Kidney (tissue), 14 donors: ENCODE data around the gene TBCD. TPM values are rescaled to one million over a fixed set of nuclear protein-coding genes. Genes with fewer than 3 reads are reported as not detected.

Experiments used
- DNase-seq, 5 donors: peaks; one replicate each; pipeline ENCODE4 v3.0.0-alpha.2; 2013 to 2020
- FAIRE-seq: peaks from 2 replicates; lab custom pipeline; 2012; peaks lifted over from hg19 to GRCh38; lab: Jason Lieb, UNC
- H3K27ac ChIP-seq, 2 donors: one replicate each; pipeline ENCODE4 v1.7.0; 2013; ENCODE audit warnings: low read depth in 2 of 2, low read length in 2 of 2, inconsistent platforms in 1 of 2
- H3K27me3 ChIP-seq: one replicate; pipeline ENCODE4 v1.7.1; 2013; ENCODE audit warnings: low read length, inconsistent platforms; ENCODE audit not compliant: control insufficient read depth, insufficient read depth
- H3K36me3 ChIP-seq, 3 donors: one replicate each; pipeline versions ENCODE4 v1.7.0 to v1.7.1; 2013; ENCODE audit warnings: low read length in 3 of 3, control low read depth in 1 of 3, inconsistent platforms in 1 of 3; ENCODE audit not compliant: insufficient read depth in 3 of 3, control insufficient read depth in 2 of 3
- H3K4me1 ChIP-seq, 3 donors: one replicate each; pipeline versions ENCODE4 v1.7.0 to v1.7.1; 2013; ENCODE audit warnings: low read length in 3 of 3, inconsistent platforms in 1 of 3, low read depth in 1 of 3; ENCODE audit not compliant: control insufficient read depth in 2 of 3, insufficient read depth in 2 of 3
- H3K4me3 ChIP-seq, 3 donors: one replicate each; pipeline versions ENCODE4 v1.7.0 to v1.8.1; 2013; ENCODE audit warnings: low read length in 3 of 3, control low read depth in 1 of 3, inconsistent platforms in 1 of 3
- H3K9ac ChIP-seq, 3 donors: one replicate each; pipeline versions ENCODE4 v1.7.0 to v1.7.1; 2013; ENCODE audit warnings: low read length in 3 of 3, control low read depth in 1 of 3, inconsistent platforms in 1 of 3
- H3K9me3 ChIP-seq, 3 donors: one replicate each; pipeline versions ENCODE4 v1.7.0 to v1.7.1; 2013; ENCODE audit warnings: low read length in 3 of 3, control low read depth in 1 of 3, inconsistent platforms in 1 of 3; ENCODE audit not compliant: control insufficient read depth in 2 of 3, insufficient read depth in 1 of 3
- intact Hi-C: fragments of 100-400 bp; cut with DNase I; formaldehyde crosslinking; loops from one replicate; pipeline ENCODE4 v1.11.1; 2022
- polyA plus RNA-seq: library from polyadenylated mRNA; stranded (reverse); fragments of 350-450 nt; fragmentation: Illumina TruSeq; extraction: RNeasy Lipid Tissue Mini Kit (QIAGEN cat#74804); gene quantifications from one replicate; pipeline ENCODE4 v1.2.3, GENCODE V29; 2014; ENCODE audit warnings: low read depth, low replicate concordance; ENCODE audit not compliant: insufficient read depth
- total RNA-seq: library from RNA; stranded (reverse); fragmentation: NEBNext Ultra II Directional; extraction: Animal tissue kit (Norgen Biotek cat#: 25700); gene quantifications from one replicate; pipeline ENCODE4 v1.2.1, GENCODE V29; 2021
- TF ChIP-seq, protein P1 (sequence below): IDR thresholded peaks from 3 replicates; pipeline ENCODE4 v1.5.1; 2012; ENCODE audit warnings: mild to moderate bottlenecking, moderate library complexity, borderline replicate concordance; ENCODE audit not compliant: insufficient read depth; ENCODE audit errors: extremely low read depth
- donor health status: control.
- donor health status: control.
- donor health status: control.
- donor health status: control.
- donor health status: control.
- donor health status: DM: yes; HTN: yes; CAD: no.
- donor health status: Normal renal cell carcinoma (clear cell type).

Gene TBCD
- total and polyA plus RNA-seq, 2 donors from 2014 or later, result 72.8 to 78.7 TPM

DNA sequence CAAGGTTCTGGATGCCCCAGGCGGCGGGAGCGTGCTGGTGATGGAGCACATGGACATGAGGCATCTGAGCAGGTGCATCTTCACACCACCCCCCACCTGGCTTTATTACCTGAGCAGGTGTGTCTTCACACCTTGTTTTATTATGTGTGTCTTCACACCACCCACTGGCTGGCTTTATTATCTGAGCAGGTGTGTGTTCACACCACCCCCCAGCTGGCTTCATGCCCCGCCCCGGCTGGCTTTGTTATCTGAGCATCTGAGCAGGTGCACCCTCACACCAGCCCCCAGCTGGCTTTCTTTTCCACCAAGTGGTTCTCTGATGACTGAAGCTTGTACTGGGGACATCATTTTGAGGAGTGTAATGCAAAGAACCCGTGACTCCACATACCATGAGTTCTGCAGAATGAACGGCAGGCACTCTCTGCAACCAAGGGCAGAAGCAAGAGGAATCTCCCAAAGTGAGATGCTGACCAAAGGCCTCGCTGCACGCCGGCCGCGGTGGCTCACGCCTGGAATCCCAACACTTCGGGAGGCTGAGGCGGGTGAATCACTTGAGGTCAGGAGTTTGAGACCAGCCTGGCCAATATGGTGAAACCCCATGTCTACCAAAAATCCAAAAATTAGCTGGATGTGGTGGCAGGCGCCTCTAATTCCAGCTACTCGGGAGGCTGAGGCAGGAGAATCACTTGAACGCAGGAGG is 32.7 kb upstream of the TBCD start:
- DNase-seq, result no peak
- no peaks in the 10 kb centered on the region for H3K27me3 ChIP-seq
- intact Hi-C loops, result no loop called here
- peaks cover 0 to 17% (median 10%) of the 10 kb centered on the region in 3 donors for H3K4me1 ChIP-seq
- TF ChIP-seq, protein P1, sequence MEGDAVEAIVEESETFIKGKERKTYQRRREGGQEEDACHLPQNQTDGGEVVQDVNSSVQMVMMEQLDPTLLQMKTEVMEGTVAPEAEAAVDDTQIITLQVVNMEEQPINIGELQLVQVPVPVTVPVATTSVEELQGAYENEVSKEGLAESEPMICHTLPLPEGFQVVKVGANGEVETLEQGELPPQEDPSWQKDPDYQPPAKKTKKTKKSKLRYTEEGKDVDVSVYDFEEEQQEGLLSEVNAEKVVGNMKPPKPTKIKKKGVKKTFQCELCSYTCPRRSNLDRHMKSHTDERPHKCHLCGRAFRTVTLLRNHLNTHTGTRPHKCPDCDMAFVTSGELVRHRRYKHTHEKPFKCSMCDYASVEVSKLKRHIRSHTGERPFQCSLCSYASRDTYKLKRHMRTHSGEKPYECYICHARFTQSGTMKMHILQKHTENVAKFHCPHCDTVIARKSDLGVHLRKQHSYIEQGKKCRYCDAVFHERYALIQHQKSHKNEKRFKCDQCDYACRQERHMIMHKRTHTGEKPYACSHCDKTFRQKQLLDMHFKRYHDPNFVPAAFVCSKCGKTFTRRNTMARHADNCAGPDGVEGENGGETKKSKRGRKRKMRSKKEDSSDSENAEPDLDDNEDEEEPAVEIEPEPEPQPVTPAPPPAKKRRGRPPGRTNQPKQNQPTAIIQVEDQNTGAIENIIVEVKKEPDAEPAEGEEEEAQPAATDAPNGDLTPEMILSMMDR, result no peak
- no peaks in the 10 kb centered on the region for H3K9me3 ChIP-seq
- no peak overlapping the region for H3K27ac ChIP-seq
- no peak overlapping the region for H3K9ac ChIP-seq
- peaks cover 4 to 9% (median 8%) of the 10 kb centered on the region in 3 donors for H3K36me3 ChIP-seq
- H3K4me3 ChIP-seq, result no peak overlapping the region
- no peak for FAIRE-seq

DNA sequence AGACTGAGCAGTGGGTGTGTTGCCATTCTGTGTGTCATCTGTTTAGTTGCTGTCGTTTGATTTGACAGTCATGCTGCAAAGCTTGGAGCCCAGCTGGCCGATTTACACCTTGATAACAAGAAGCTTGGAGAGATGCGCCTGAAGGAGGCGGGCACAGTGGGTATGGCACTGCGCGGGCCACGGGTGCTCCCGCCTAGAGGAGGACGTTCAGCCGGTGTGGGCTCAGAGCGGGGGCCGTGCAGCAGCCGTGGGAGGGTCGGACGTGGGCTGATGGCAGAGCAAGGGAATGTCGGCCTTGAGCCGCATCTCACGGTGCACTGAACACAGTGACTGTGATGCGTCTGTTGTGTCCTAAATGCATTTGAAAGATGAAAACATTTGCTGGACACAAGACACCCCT is 31.7 kb upstream of the TBCD start:
- FAIRE-seq, result no peak

DNA sequence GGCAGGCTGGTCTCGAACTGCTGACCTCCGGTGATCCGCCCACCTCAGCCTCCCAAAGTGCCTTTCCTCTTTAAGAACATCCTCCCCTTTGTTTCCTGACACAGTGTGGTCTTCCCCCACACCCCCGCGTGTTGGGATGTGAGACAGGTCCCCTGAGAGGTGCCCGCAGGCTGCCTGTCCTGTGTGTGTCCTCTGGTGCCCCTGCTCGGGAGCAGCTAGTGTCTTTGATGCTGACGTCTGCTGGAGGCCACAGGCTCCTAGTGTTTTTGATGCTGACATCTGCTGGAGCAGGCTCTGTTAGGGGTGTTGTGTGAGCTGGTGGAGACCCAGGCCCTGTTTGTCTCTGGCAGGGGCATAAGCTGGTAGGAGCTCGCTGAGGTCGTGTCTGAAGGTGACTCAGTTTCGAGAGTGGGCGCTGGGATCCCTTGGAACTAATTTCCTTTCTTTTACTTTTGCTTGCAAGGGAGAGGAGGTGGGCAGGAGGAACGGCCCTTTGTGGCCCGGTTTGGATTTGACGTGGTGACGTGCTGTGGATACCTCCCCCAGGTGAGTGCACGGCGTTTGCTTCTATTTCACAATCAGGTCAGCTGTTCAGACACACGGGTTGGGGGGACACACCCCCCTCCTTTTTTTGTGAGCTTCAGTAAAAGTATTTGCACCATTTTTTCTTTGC is 29.4 kb upstream of the TBCD start:
- H3K9me3 ChIP-seq, result no peaks in the 10 kb centered on the region
- no peak for FAIRE-seq
- no peaks in the 10 kb centered on the region for H3K27me3 ChIP-seq
- intact Hi-C loops, result no loop called here
- DNase-seq, result no peak
- TF ChIP-seq, protein P1, result no peak
- H3K4me3 ChIP-seq, result no peak overlapping the region
- no peak overlapping the region for H3K9ac ChIP-seq
- no peak overlapping the region for H3K27ac ChIP-seq
- H3K36me3 ChIP-seq, result peaks cover 4 to 20% (median 9%) of the 10 kb centered on the region in 3 donors
- peaks cover 0 to 9% (median 4%) of the 10 kb centered on the region in 3 donors for H3K4me1 ChIP-seq

More for the DNA sequence above, 31.7 kb upstream of the TBCD start:
- H3K36me3 ChIP-seq, result peaks cover 4 to 9% (median 8%) of the 10 kb centered on the region in 3 donors
- no peaks in the 10 kb centered on the region for H3K9me3 ChIP-seq
- H3K9ac ChIP-seq, result no peak overlapping the region
- H3K27me3 ChIP-seq, result no peaks in the 10 kb centered on the region
- no peak overlapping the region for H3K27ac ChIP-seq
- TF ChIP-seq, protein P1, result no peak
- DNase-seq, result no peak
- H3K4me3 ChIP-seq, result no peak overlapping the region
- intact Hi-C loops, result no loop called here
- H3K4me1 ChIP-seq, result peaks cover 0 to 17% (median 10%) of the 10 kb centered on the region in 3 donors
